Adrenal gland (tissue), 19 donors: Measurements from ENCODE around the gene MOB2. TPM values are rescaled to one million over a fixed set of nuclear protein-coding genes. Genes with fewer than 3 reads are reported as not detected.

Experiments used
- DNase-seq, 7 donors: peaks; one replicate each; pipeline ENCODE4 v3.0.0-alpha.2; 2019 to 2020
- H3K27ac ChIP-seq, 5 donors: fragments of 200-600 bp; sonication (generic) in 4 of 5; 1 replicate in 3 of 5; 2 replicates in 2 of 5; pipeline versions ENCODE4 v1.5.1 to v1.8.0; 2016 to 2020; ENCODE audit warnings: mild to moderate bottlenecking in 1 of 5
- H3K27me3 ChIP-seq: fragments of 200-600 bp; 2 replicates; pipeline ENCODE4 v1.8.0; 2021
- H3K36me3 ChIP-seq, 2 donors: fragments of 200-600 bp; replicated peaks in 1 of 2; 1 replicate in 1 of 2; 2 replicates in 1 of 2; pipeline versions ENCODE4 v1.5.1 to v1.8.0; 2018 to 2022
- H3K4me1 ChIP-seq, 2 donors: fragments of 200-600 bp; replicated peaks in 1 of 2; 1 replicate in 1 of 2; 2 replicates in 1 of 2; pipeline versions ENCODE4 v1.5.1 to v1.8.0; 2018 to 2021
- H3K4me3 ChIP-seq, 4 donors: fragments of 200-600 bp; sonication (generic) in 3 of 4; one replicate each; pipeline ENCODE4 v1.5.1; 2016 to 2018
- H3K9me3 ChIP-seq, 3 donors: fragments of 200-600 bp; sonication (generic) in 1 of 3; replicated peaks in 1 of 3; 1 replicate in 2 of 3; 2 replicates in 1 of 3; pipeline versions ENCODE4 v1.5.1 to v1.8.0; 2016 to 2021
- POLR2A ChIP-seq, 2 donors: fragments of 450-650 bp; IDR thresholded peaks; one replicate each; pipeline ENCODE4 v1.6.1; 2017; ENCODE audit warnings: antibody characterized with exemption in 2 of 2, mild to moderate bottlenecking in 2 of 2, moderate library complexity in 1 of 2
- WGBS, 4 donors: extraction: QIAGEN DNeasy Blood & Tissue Kit in 2 of 4; methylation state at CpG; one replicate each; pipeline versions ENCODE4 v1.1.5 to v1.1.7; 2013 to 2017; 5-methylcytosine and 5-hydroxymethylcytosine counted together
- intact Hi-C, 2 donors: fragments of 100-400 bp; cut with DNase I; formaldehyde crosslinking; loops; one replicate each; pipeline versions ENCODE4 v1.14.1 to v1.15.0; 2022 to 2023
- long read RNA-seq, 10 donors: library from polyadenylated mRNA in 3 of 10; unstranded in 2 of 10; stranded (forward) in 1 of 10; transcript quantifications; one replicate each; pipeline ENCODE4 v2.0.0 and lab custom pipeline, GENCODE V29; 2021 to 2026
- polyA plus RNA-seq, 3 donors: library from polyadenylated mRNA; stranded (reverse); fragments of 200-250 nt in 2 of 3; fragments of 350-450 nt in 1 of 3; fragmentation: Illumina TruSeq in 1 of 3; extraction: RNeasy Lipid Tissue Mini Kit (QIAGEN cat#74804) in 1 of 3; gene quantifications; one replicate each; pipeline ENCODE4 v1.2.3, GENCODE V29; 2013 to 2014
- total RNA-seq, 9 donors: library from RNA; depleted of rRNA in 4 of 9; stranded (reverse); fragments of >200 nt in 4 of 9; fragments of 120-200 nt in 1 of 9; fragmentation: NEBNext Ultra II Directional in 1 of 9; extraction: Animal tissue kit (Norgen Biotek cat#: 25700) in 1 of 9; gene quantifications; one replicate each; pipeline versions ENCODE4 v1.1.0 to v1.2.4, GENCODE V29; 2013 to 2023
- TF ChIP-seq, protein P1 (sequence below), 6 experiments: fragments of 450-650 bp in 4 of 6; fragments of 200-600 bp in 2 of 6; sonication (generic) in 1 of 6; IDR thresholded peaks; 1 replicate in 5 of 6; 2 replicates in 1 of 6; pipeline versions ENCODE4 v1.5.1 to v1.8.0; 2016 to 2021; ENCODE audit warnings: antibody characterized with exemption in 6 of 6, mild to moderate bottlenecking in 2 of 6, moderate library complexity in 1 of 6
- donor health status: healthy with polysubstance abuse.
- donor health status: Bipolar disorder and iron deficiency.
- donor health status: DM: yes; HTN: yes; CAD: no.
- donor health status: DM: no; HTN: no; CAD: no.
- donor health status: DM: no; HTN: no; CAD: no.
- donor health status: DM: yes; HTN: yes; CAD: no.

The MOB2 gene, protein sequence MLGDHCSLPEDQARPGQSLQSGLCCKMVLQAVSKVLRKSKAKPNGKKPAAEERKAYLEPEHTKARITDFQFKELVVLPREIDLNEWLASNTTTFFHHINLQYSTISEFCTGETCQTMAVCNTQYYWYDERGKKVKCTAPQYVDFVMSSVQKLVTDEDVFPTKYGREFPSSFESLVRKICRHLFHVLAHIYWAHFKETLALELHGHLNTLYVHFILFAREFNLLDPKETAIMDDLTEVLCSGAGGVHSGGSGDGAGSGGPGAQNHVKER
- 10 to 100 TPM; 11.2 to 43.3 (median 31.8) TPM for total RNA-seq
- polyA plus RNA-seq = 10 to 100 TPM; 25.6 to 31.9 (median 29.4) TPM
- long read RNA-seq, donor 1, partial matches to known transcripts = 5 of 6 reads
- long read RNA-seq, donor 1, other reads (novel, unspliced or antisense) = 0 of 6 reads
- long read RNA-seq, donor 2, partial matches to known transcripts = 0 of 1 reads
- long read RNA-seq, donor 2, other reads (novel, unspliced or antisense) = 0 of 1 reads
- long read RNA-seq, donor 3 = 0 reads
- long read RNA-seq, donor 4, partial matches to known transcripts = 7 of 11 reads
- long read RNA-seq, donor 4, other reads (novel, unspliced or antisense) = 4 of 11 reads
- long read RNA-seq, donor 5, partial matches to known transcripts = 52 of 69 reads
- long read RNA-seq, donor 5, other reads (novel, unspliced or antisense) = 11 of 69 reads
- long read RNA-seq, donor 6, partial matches to known transcripts = 7 of 13 reads
- long read RNA-seq, donor 6, other reads (novel, unspliced or antisense) = 5 of 13 reads
- long read RNA-seq, donor 7 = 0 reads
- long read RNA-seq, donor 8, partial matches to known transcripts = 0 of 1 reads
- long read RNA-seq, donor 8, other reads (novel, unspliced or antisense) = 0 of 1 reads
- long read RNA-seq, donor 9, partial matches to known transcripts = 0 of 1 reads
- long read RNA-seq, donor 9, other reads (novel, unspliced or antisense) = 0 of 1 reads
- long read RNA-seq, donor 10 = 0 reads

DNA sequence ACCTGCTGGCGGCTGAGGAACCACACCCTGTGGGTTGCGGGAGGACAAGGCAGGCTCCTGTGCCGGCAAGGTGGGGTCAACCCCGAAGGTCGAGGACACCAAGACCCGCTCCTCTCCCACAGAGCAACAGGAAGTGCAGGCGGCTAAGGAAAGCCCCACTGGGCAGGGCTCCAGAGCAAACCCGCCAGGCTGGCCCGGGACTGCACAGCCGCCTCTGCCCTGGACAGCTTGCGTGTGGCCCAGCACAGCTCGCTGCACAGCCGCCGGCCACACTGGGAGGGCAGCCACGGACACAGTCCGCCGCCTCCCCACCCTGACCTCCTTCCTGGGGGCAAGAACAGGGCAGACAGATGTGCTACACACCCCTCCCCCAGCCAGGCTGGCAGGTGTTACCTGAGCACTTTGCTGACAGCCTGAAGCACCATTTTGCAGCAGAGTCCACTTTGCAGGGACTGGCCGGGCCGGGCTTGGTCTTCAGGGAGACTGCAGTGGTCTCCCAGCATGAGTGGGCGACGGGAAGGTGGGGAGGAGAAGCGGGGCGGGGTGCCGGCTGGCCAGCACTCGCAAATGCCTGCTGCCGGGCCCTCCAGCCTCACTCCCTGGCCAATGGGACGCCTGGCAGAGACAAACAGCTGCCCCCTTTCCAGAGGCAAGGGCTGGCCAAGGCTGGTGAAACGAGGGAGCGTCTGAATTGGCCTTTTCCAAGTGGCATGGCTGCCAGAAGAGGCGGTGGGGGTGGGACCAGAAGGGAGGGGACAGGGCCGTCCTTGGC, at the start of gene MOB2:
MOB2 (minus strand) TSS at position 726 of the 772 bp plus-strand sequence; CDS start at position 503, 223 bp downstream.
- Histone ChIP-seq H3K27ac (peak within 1 kb of the TSS in 2 of 5 donors; percentile 9 to 38), H3K9me3 (no peaks in the 10 kb centered on the region), H3K27me3 (no peaks in the 10 kb centered on the region), H3K4me3 (peak within 1 kb of the TSS in 1 of 4 donors; percentile 9), H3K4me1 (peaks cover 20 to 41% of the 10 kb centered on the region in 2 donors), H3K36me3 (no peaks in the 10 kb centered on the region)
- TF ChIP-seq POLR2A (IDR thresholded peaks at IDR 0.05) = no peak
- TF ChIP-seq, protein P1, sequence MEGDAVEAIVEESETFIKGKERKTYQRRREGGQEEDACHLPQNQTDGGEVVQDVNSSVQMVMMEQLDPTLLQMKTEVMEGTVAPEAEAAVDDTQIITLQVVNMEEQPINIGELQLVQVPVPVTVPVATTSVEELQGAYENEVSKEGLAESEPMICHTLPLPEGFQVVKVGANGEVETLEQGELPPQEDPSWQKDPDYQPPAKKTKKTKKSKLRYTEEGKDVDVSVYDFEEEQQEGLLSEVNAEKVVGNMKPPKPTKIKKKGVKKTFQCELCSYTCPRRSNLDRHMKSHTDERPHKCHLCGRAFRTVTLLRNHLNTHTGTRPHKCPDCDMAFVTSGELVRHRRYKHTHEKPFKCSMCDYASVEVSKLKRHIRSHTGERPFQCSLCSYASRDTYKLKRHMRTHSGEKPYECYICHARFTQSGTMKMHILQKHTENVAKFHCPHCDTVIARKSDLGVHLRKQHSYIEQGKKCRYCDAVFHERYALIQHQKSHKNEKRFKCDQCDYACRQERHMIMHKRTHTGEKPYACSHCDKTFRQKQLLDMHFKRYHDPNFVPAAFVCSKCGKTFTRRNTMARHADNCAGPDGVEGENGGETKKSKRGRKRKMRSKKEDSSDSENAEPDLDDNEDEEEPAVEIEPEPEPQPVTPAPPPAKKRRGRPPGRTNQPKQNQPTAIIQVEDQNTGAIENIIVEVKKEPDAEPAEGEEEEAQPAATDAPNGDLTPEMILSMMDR (IDR thresholded peaks at IDR 0.05) = no peak
- DNase-seq = peak in 4 of 7 donors; percentile 34 to 54 (median 50)
- intact Hi-C loops = no loop called here
- WGBS, 4 donors = 46 to 64% (median 56%) methylated on average over 13 to 31 of the region's 31 CpGs

DNA sequence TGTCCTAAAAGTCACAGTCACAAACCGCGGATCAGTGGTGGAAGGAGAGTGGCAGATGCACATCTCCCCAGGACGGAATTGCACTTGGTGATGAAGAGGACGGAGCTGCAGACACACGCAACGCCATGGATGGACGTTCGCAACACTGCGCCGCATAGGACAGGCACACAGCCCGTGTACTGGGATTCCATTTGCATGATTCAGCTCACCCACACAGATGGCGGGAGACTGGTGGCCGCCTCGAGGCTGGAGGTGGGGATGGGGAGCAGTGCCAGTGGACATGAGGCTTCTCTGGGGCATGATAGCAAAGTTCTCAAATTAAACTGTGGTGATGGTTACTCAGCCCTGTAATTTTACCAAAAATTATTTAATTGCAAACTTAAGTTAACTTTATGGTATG, 48.1 kb upstream of the MOB2 start:
- no peaks in the 10 kb centered on the region for H3K27me3 ChIP-seq
- no peak for DNase-seq
- no peaks in the 10 kb centered on the region for H3K36me3 ChIP-seq
- H3K4me3 ChIP-seq = no peak overlapping the region
- H3K4me1 ChIP-seq = peaks cover 12 to 48% of the 10 kb centered on the region in 2 donors
- WGBS, 4 donors = 61 to 91% (median 88%) methylated on average over 2 to 14 of the region's 14 CpGs
- no peaks in the 10 kb centered on the region for H3K9me3 ChIP-seq
- no peak overlapping the region for H3K27ac ChIP-seq
- intact Hi-C loops = no loop called here
- TF ChIP-seq, protein P1 (IDR thresholded peaks at IDR 0.05) = no peak
- no peak for TF ChIP-seq POLR2A (IDR thresholded peaks at IDR 0.05)

GRCh38 chr11:1534171-1534570, 47.6 kb upstream of the MOB2 start:
- 86 to 96% (median 94%) methylated on average over 7 of the region's 7 CpGs for whole genome bisulfite sequencing, 4 donors
- H3K4me3 ChIP-seq = no peak overlapping the region

More at GRCh38 chr11:1534171-1534570, 47.6 kb upstream of the MOB2 start:
- no peaks in the 10 kb centered on the region for H3K36me3 ChIP-seq
- intact Hi-C loops = no loop called here
- peaks cover 12 to 48% of the 10 kb centered on the region in 2 donors for H3K4me1 ChIP-seq
- no peak overlapping the region for H3K27ac ChIP-seq
- no peak for TF ChIP-seq POLR2A (IDR thresholded peaks at IDR 0.05)
- TF ChIP-seq, protein P1 (IDR thresholded peaks at IDR 0.05) = no peak
- no peaks in the 10 kb centered on the region for H3K9me3 ChIP-seq
- no peaks in the 10 kb centered on the region for H3K27me3 ChIP-seq
- no peak for DNase-seq
